LNCAP (cell line): ENCODE data around the gene MEGF6.

Experiments used
- CTCF ChIP-seq: fragments of 450-650 bp; IDR thresholded peaks from 2 replicates; pipeline ENCODE4 v1.5.1; 2017; ENCODE audit warnings: mild to moderate bottlenecking

MEGF6 gene

GRCh38 chr1:3578433-3578805, 32.9 kb downstream of the MEGF6 start:
- TF ChIP-seq CTCF, result no peak

- TF ChIP-seq CTCF, result no peak
Observed at GRCh38 chr1:3577711-3578432, 33.4 kb downstream of the MEGF6 start.

- no peak for TF ChIP-seq CTCF
Observed at GRCh38 chr1:3577300-3577699, 34.0 kb downstream of the MEGF6 start.

- TF ChIP-seq CTCF, result no peak
Observed at GRCh38 chr1:3575993-3576392, 35.3 kb downstream of the MEGF6 start.

GRCh38 chr1:3573500-3573899, 37.8 kb downstream of the MEGF6 start:
- no peak for TF ChIP-seq CTCF

- no peak for TF ChIP-seq CTCF
Observed at GRCh38 chr1:3571263-3571662, 40.0 kb downstream of the MEGF6 start.

GRCh38 chr1:3570066-3570986, 41.0 kb downstream of the MEGF6 start:
- TF ChIP-seq CTCF, result no peak
